Measurements from ENCODE around the gene DDX39B. TPM values are rescaled to one million over a fixed set of nuclear protein-coding genes. Genes with fewer than 3 reads are reported as not detected.

DDX39B gene
- total and polyA plus RNA-seq, 2 of the 8 experiments (the other 6 are each of a cell fraction or from before 2014, with no cell fraction given), result 780 to 1,164 TPM

GRCh38 chr6:31579119-31579505 lies 37.3 kb upstream of the DDX39B start:
- H3K14ac ChIP-seq (ENCODE audit: insufficient read length), result no peak overlapping the region
- H3K27ac ChIP-seq (ENCODE audit: low read depth, low read length), result no peak overlapping the region
- H3K56ac ChIP-seq (replicated peaks; ENCODE audit: insufficient read length, low read depth, low read length), result no peak overlapping the region
- H2BK120ac ChIP-seq (replicated peaks; ENCODE audit: low read depth, low read length), result no peak overlapping the region
- no peak overlapping the region for H3K18ac ChIP-seq (ENCODE audit: extremely low read depth, low read length)
- H3K27me3 ChIP-seq (replicated peaks in 1 of 4; ENCODE audit: control insufficient read depth in 3 of 4, extremely low read depth in 1 of 4, insufficient read depth in 3 of 4, low read length in 3 of 4), result peaks cover 0 to 8% (median 7%) of the 10 kb centered on the region in 4 experiments; a peak in 5 of 7 replicates
- FAIRE-seq, result no peak
- H3K36me3 ChIP-seq (ENCODE audit: control insufficient read depth in 2 of 4, insufficient read depth in 4 of 4, low read length in 3 of 4), result no peaks in the 10 kb centered on the region
- no peak overlapping the region for H3K9ac ChIP-seq (replicated peaks in 1 of 4; ENCODE audit: extremely low read depth in 1 of 4, low read depth in 3 of 4, low read length in 3 of 4)
- H3K23ac ChIP-seq (ENCODE audit: insufficient read length), result no peak overlapping the region
- H3K79me2 ChIP-seq (ENCODE audit: control insufficient read depth in 1 of 2, insufficient read depth in 2 of 2, low read length in 2 of 2), result no peaks in the 10 kb centered on the region
- H2AFZ ChIP-seq (ENCODE audit: low read length), result no peak overlapping the region
- H2BK20ac ChIP-seq (ENCODE audit: low read length), result no peak overlapping the region
- H3K79me1 ChIP-seq (ENCODE audit: low read depth, low read length), result no peaks in the 10 kb centered on the region
- H3K23me2 ChIP-seq (ENCODE audit: low read depth, low read length), result peaks cover 9% of the 10 kb centered on the region; the same call in 1 of the 2 replicates
- H4K5ac ChIP-seq (ENCODE audit: insufficient read length, low read depth, low read length), result no peak overlapping the region
- CTCF ChIA-PET (ENCODE audit: partially characterized antibody), result interaction anchor here (0.6 to 19.2 kb wide), 6 partner anchors 10 to 39 kb away, joined by 3 to 640 read pairs (median 34); partner anchors contain the start of genes ATP6V1G2, LST1, LTB and NCR3
- DNase-seq (ENCODE audit: low read depth in 1 of 2, low spot score in 2 of 2), result no peak
- no peak overlapping the region for H2BK12ac ChIP-seq (ENCODE audit: low read depth, low read length)
- no peak overlapping the region for H3K4me3 ChIP-seq (ENCODE audit: extremely low read depth in 1 of 4, insufficient read depth in 2 of 4, low read depth in 3 of 4, low read length in 4 of 4)
- H3K4ac ChIP-seq (replicated peaks; ENCODE audit: insufficient read length, low read depth, low read length), result no peak overlapping the region
- no peak overlapping the region for H4K91ac ChIP-seq (replicated peaks; ENCODE audit: insufficient read length, low read length)
- no peaks in the 10 kb centered on the region for H3K9me3 ChIP-seq (ENCODE audit: insufficient read depth in 2 of 2, low read depth in 1 of 2, low read length in 1 of 2)
- no peak overlapping the region for H2BK15ac ChIP-seq (ENCODE audit: low read length)
- no peak overlapping the region for H2BK5ac ChIP-seq (ENCODE audit: low read depth, low read length)
- no peaks in the 10 kb centered on the region for H4K20me1 ChIP-seq (replicated peaks in 1 of 2; ENCODE audit: control insufficient read depth in 1 of 2, insufficient read depth in 2 of 2, low read length in 2 of 2)
- no peak overlapping the region for H4K8ac ChIP-seq (ENCODE audit: extremely low read depth, insufficient read depth, low read length)
- 84% methylated on average over 3 of the region's 3 CpGs; no CpG with 5 or more reads in 1 of the 2 experiments for WGBS, 2 experiments (ENCODE audit: extremely low coverage in 1 of 2, insufficient coverage in 1 of 2, insufficient read length in 1 of 2, insufficient replicate concordance in 2 of 2, low coverage in 1 of 2, low lambda C conversion rate in 2 of 2, missing lambda C conversion rate in 1 of 2)
- peaks cover 0 to 6% (median 6%) of the 10 kb centered on the region in 4 experiments; a peak in 6 of 7 replicates for H3K4me1 ChIP-seq (replicated peaks in 1 of 4; ENCODE audit: control insufficient read depth in 3 of 4, insufficient read depth in 4 of 4, low read length in 3 of 4)
- H3K4me2 ChIP-seq (ENCODE audit: insufficient read depth in 1 of 2, low read depth in 2 of 2, low read length in 2 of 2), result no peak overlapping the region
- POLR2A ChIA-PET (ENCODE audit: partially characterized antibody), result interaction anchor here (1.6 to 12.2 kb wide), 5 partner anchors 10 to 82 kb away, joined by 4 to 110 read pairs (median 5); partner anchors contain the start of genes ATP6V1G2, C6orf47 and NFKBIL1
- H2AK5ac ChIP-seq (ENCODE audit: low read depth, low read length), result no peak overlapping the region
- TF ChIP-seq SIRT6 (IDR thresholded peaks at IDR 0.05; ENCODE audit: low read length), result no peak
- TF ChIP-seq ZNF274 (IDR thresholded peaks at IDR 0.05; ENCODE audit: borderline replicate concordance, extremely low read depth, low read length), result no peak
- TF ChIP-seq CREB1 (IDR thresholded peaks at IDR 0.05), result no peak
- no peak for TF ChIP-seq YY1 (IDR thresholded peaks at IDR 0.05; ENCODE audit: low read depth, low read length)
- TF ChIP-seq MAFK (IDR thresholded peaks at IDR 0.05; ENCODE audit: low read depth, low read length), result no peak
- TF ChIP-seq CHD2 (IDR thresholded peaks at IDR 0.05; ENCODE audit: low read length), result no peak
- TF ChIP-seq TCF12 (IDR thresholded peaks at IDR 0.05; ENCODE audit: low read depth, low read length), result no peak
- no peak for TF ChIP-seq RFX5 (IDR thresholded peaks at IDR 0.05; ENCODE audit: borderline replicate concordance, low read depth, low read length)
- no peak for TF ChIP-seq ATF3 (IDR thresholded peaks at IDR 0.05; ENCODE audit: insufficient read depth, low read depth, low read length)
- no peak for TF ChIP-seq HDAC2 (IDR thresholded peaks at IDR 0.05; ENCODE audit: borderline replicate concordance in 1 of 2, low read depth in 2 of 2, low read length in 2 of 2)
- TF ChIP-seq TBP (IDR thresholded peaks at IDR 0.05; ENCODE audit: low read depth, low read length), result no peak
- TF ChIP-seq RAD21 (IDR thresholded peaks at IDR 0.05 in 1 of 2, conservative IDR thresholded peaks at IDR 0.05 in 1 of 2; ENCODE audit: low read depth in 2 of 2, low read length in 2 of 2), result no peak
- no peak for TF ChIP-seq POLR2AphosphoS5 (IDR thresholded peaks at IDR 0.05; ENCODE audit: low read depth, low read length)
- no peak for TF ChIP-seq KDM1A (IDR thresholded peaks at IDR 0.05; ENCODE audit: borderline replicate concordance, low read length)

Measured in H1 (cell line).